Activated CD8-positive, alpha-beta memory T cell treated with anti-CD3 and anti-CD28 coated beads, Interleukin-2, amount 10 ng/mL, durations not matched to agents 7 days and 5 days (primary cell): ENCODE measurements around the gene ASPN. TPM values are rescaled to one million over a fixed set of nuclear protein-coding genes. Genes with fewer than 3 reads are reported as not detected.

Source experiments
- ATAC-seq: fragments of 150-1000 bp; cut with Tn5 transposase; one replicate; pipeline ENCODE4 v1.10.0; 2021; ENCODE audit warnings: moderate library complexity
- CTCF ChIA-PET: fragments of 350-600 bp; sonication (Branson Sonifier 250); formaldehyde crosslinking; loops from one replicate; lab custom pipeline; 2021; ENCODE audit warnings: antibody characterized with exemption; lab: Charles Lee
- DNase-seq: peaks from one replicate; pipeline ENCODE4 v3.0.0-alpha.2; 2020
- H3K27ac Mint-ChIP-seq: one replicate; pipeline ENCODE4 v1.8.0; 2021; ENCODE audit warnings: mild to moderate bottlenecking, mixed read lengths
- H3K27me3 Mint-ChIP-seq: one replicate; pipeline ENCODE4 v1.8.0; 2021; ENCODE audit warnings: mixed read lengths
- H3K36me3 Mint-ChIP-seq: one replicate; pipeline ENCODE4 v1.8.0; 2021; ENCODE audit warnings: mild to moderate bottlenecking, mixed read lengths
- H3K4me1 Mint-ChIP-seq: one replicate; pipeline ENCODE4 v1.8.0; 2021; ENCODE audit warnings: mixed read lengths
- H3K4me3 Mint-ChIP-seq: one replicate; pipeline ENCODE4 v1.8.0; 2021; ENCODE audit warnings: mild to moderate bottlenecking, moderate library complexity, mixed read lengths
- H3K9me3 Mint-ChIP-seq: one replicate; pipeline ENCODE4 v1.8.0; 2022; ENCODE audit warnings: low read depth, mixed read lengths
- microRNA-seq: library from miRNA; unstranded; fragments of <30 nt; microRNA quantifications from one replicate; pipeline ENCODE4 v1.2.0, GENCODE V29; 2022
- total RNA-seq, 2 experiments: library from RNA; stranded (reverse); gene quantifications; one replicate each; pipeline ENCODE4 v1.2.3, GENCODE V29; 2021

The ASPN gene
- total RNA-seq, 2 experiments from 2014 or later, result not detected

DNA sequence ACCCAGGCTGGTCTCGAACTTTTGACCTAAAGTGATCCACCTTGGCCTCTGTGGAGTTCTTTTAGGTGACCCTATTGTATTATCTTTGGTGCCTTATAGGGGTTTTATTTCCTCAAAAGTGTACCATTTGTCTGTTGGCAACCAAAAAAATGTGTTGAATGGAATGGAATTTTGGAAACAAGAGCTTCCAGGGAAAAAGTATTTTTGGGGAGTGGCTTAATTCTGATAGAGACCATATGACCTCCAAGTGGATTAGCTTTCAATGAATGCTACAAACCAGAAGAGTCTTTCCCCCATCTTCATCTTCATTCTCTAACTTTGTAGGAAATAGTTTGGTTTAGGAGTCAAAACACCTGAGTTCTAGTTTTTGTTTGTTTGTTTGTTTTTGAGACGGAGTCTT is 74.5 kb downstream of the ASPN start:
- H3K36me3 Mint-ChIP-seq, result peaks cover 4% of the 10 kb centered on the region
- CTCF ChIA-PET, result no interaction called here
- no peaks in the 10 kb centered on the region for H3K27me3 Mint-ChIP-seq
- H3K4me1 Mint-ChIP-seq, result peaks cover 20% of the 10 kb centered on the region
- no peaks in the 10 kb centered on the region for H3K9me3 Mint-ChIP-seq
- H3K4me3 Mint-ChIP-seq, result no peak overlapping the region
- no peak for DNase-seq
- no peak for ATAC-seq
- H3K27ac Mint-ChIP-seq, result no peak overlapping the region

- H3K4me1 Mint-ChIP-seq, result peaks cover 20% of the 10 kb centered on the region
- ATAC-seq (peak; percentile 86), DNase-seq (peak; percentile 59)
- CTCF ChIA-PET, result no interaction called here
- H3K9me3 Mint-ChIP-seq, result no peaks in the 10 kb centered on the region
- H3K36me3 Mint-ChIP-seq, result peaks cover 4% of the 10 kb centered on the region
- H3K27me3 Mint-ChIP-seq, result no peaks in the 10 kb centered on the region
- peak overlapping the region; percentile 40 for H3K4me3 Mint-ChIP-seq
- H3K27ac Mint-ChIP-seq, result peak overlapping the region; percentile 68
Measured at GRCh38 chr9:92406477-92406876, 75.8 kb downstream of the ASPN start.

Small RNAs within 50 kb of the gene (microRNA-seq; reads per million reads assigned to microRNA genes)
- not detected for gene MIR4670

Other genes with a start within 250 kb of the ASPN start
- 100 to 1,000 TPM; 146 to 179 TPM for gene IARS1, start 188.8 kb downstream of the ASPN start, total RNA-seq
- gene NOL8, start 157.2 kb downstream of the ASPN start, total RNA-seq, result 10 to 100 TPM; 59.7 to 64.1 TPM
- 10 to 100 TPM; 22.8 to 38.3 TPM for gene CENPP, start 156.6 kb downstream of the ASPN start, total RNA-seq
- gene OGN, start 77.9 kb downstream of the ASPN start, total RNA-seq, result not detected
- gene OMD, start 58.0 kb downstream of the ASPN start, total RNA-seq, result not detected
- gene ECM2, start 53.5 kb upstream of the ASPN start, total RNA-seq, result not detected
- 10 to 100 TPM; 11.4 to 15.1 TPM for gene IPPK, start 187.6 kb upstream of the ASPN start, total RNA-seq